ENCODE measurements around the gene PLCH1.

Gene PLCH1

DNA sequence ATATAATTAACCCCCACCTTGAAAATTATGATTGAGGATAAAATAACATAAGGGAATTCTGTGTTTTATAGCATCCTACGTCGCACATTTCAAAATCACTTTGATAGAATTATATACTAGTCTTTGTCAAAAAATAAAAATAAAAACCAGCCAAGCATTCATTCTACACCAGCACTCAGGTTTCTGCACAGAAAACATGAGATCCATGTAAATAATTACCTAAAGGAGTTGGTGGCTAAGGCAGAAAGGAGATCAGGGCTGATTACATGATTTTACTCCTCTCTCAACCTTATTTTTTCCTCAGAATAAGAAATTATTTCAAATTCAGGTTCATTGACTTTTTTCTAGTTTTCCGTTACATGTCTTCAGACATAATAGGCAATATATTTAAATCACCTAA, 194.5 kb downstream of the PLCH1 start (continued):
- no peak for TF ChIP-seq ZNF561 (tag by site-specific recombination; IDR thresholded peaks at IDR 0.05; ENCODE audit: borderline replicate concordance)
- TF ChIP-seq, protein P1, sequence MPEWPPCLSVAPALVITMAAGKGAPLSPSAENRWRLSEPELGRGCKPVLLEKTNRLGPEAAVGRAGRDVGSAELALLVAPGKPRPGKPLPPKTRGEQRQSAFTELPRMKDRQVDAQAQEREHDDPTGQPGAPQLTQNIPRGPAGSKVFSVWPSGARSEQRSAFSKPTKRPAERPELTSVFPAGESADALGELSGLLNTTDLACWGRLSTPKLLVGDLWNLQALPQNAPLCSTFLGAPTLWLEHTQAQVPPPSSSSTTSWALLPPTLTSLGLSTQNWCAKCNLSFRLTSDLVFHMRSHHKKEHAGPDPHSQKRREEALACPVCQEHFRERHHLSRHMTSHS (tag by site-specific recombination; IDR thresholded peaks at IDR 0.05): no peak
- no peak for TF ChIP-seq ZNF350 (tag by site-specific recombination; IDR thresholded peaks at IDR 0.05)

DNA sequence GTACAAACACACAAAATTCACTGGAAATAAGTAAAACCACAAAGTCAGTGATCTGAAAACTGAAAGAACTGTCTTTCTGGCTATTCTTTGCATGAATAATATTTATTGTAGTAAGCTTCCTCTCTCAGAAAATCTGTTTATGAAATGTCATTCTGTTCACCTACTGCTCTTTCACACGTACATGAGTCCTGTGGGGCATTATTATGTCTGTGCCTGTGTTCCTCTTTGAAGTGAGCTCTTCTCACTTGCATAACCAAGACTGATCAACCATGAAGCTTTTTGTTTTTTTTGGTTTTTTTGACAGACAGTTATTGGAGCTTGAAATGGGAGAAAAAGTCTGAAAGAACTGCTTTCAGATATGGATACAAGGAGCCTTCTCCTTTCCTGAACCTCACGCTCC, 195.8 kb downstream of the PLCH1 start:
- Histone ChIP-seq H3K27ac (ENCODE audit: extremely low read depth, low read depth, low read length) (no peak overlapping the region), H3K4me1 (ENCODE audit: control insufficient read depth, insufficient read depth, low read length) (no peaks in the 10 kb centered on the region), H3K36me3 (ENCODE audit: control insufficient read depth in 2 of 2, insufficient read depth in 1 of 2, low read length in 2 of 2) (peaks cover 0 to 5% of the 10 kb centered on the region in 2 experiments; a peak in 1 of 3 replicates), H3K4me3 (ENCODE audit: low read depth, low read length) (no peak overlapping the region), H3K9me3 (ENCODE audit: control insufficient read depth, insufficient read depth, low read depth, low read length) (no peaks in the 10 kb centered on the region)
- ChIA-PET POLR2A (no interaction called here), CTCF (no interaction called here)
- TF ChIP-seq ZNF175 (tag by site-specific recombination; IDR thresholded peaks at IDR 0.05) (no peak), ZNF311 (tag by site-specific recombination; IDR thresholded peaks at IDR 0.05; ENCODE audit: borderline replicate concordance) (no peak), SP3 (tag by site-specific recombination; IDR thresholded peaks at IDR 0.05) (no peak), ZNF416 (tag by site-specific recombination; IDR thresholded peaks at IDR 0.05) (no peak), ZNF24 (tag by site-specific recombination; IDR thresholded peaks at IDR 0.05) (no peak), ZSCAN30 (tag by site-specific recombination; IDR thresholded peaks at IDR 0.05) (no peak), ZNF48 (tag by site-specific recombination; IDR thresholded peaks at IDR 0.05) (no peak), KLF7 (tag by site-specific recombination; IDR thresholded peaks at IDR 0.05; ENCODE audit: borderline replicate concordance) (no peak), ZNF366 (tag by site-specific recombination; conservative IDR thresholded peaks at IDR 0.05) (no peak), HOXD13 (CRISPR knock-in tag; IDR thresholded peaks at IDR 0.05; ENCODE audit: borderline replicate concordance) (no peak), SCRT2 (tag by site-specific recombination; IDR thresholded peaks at IDR 0.05) (no peak)
- TF ChIP-seq, protein P2, sequence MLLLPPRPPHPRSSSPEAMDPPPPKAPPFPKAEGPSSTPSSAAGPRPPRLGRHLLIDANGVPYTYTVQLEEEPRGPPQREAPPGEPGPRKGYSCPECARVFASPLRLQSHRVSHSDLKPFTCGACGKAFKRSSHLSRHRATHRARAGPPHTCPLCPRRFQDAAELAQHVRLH (tag by site-specific recombination; IDR thresholded peaks at IDR 0.05): no peak
- TF ChIP-seq, protein P3, sequence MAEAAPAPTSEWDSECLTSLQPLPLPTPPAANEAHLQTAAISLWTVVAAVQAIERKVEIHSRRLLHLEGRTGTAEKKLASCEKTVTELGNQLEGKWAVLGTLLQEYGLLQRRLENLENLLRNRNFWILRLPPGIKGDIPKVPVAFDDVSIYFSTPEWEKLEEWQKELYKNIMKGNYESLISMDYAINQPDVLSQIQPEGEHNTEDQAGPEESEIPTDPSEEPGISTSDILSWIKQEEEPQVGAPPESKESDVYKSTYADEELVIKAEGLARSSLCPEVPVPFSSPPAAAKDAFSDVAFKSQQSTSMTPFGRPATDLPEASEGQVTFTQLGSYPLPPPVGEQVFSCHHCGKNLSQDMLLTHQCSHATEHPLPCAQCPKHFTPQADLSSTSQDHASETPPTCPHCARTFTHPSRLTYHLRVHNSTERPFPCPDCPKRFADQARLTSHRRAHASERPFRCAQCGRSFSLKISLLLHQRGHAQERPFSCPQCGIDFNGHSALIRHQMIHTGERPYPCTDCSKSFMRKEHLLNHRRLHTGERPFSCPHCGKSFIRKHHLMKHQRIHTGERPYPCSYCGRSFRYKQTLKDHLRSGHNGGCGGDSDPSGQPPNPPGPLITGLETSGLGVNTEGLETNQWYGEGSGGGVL (tag by site-specific recombination; IDR thresholded peaks at IDR 0.05): no peak
- TF ChIP-seq, protein P4, sequence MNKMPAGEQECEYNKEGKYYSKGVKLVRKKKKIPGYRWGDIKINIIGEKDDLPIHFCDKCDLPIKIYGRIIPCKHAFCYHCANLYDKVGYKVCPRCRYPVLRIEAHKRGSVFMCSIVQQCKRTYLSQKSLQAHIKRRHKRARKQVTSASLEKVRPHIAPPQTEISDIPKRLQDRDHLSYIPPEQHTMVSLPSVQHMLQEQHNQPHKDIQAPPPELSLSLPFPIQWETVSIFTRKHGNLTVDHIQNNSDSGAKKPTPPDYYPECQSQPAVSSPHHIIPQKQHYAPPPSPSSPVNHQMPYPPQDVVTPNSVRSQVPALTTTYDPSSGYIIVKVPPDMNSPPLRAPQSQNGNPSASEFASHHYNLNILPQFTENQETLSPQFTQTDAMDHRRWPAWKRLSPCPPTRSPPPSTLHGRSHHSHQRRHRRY (tag by site-specific recombination; IDR thresholded peaks at IDR 0.05): no peak
- TF ChIP-seq, protein P5, sequence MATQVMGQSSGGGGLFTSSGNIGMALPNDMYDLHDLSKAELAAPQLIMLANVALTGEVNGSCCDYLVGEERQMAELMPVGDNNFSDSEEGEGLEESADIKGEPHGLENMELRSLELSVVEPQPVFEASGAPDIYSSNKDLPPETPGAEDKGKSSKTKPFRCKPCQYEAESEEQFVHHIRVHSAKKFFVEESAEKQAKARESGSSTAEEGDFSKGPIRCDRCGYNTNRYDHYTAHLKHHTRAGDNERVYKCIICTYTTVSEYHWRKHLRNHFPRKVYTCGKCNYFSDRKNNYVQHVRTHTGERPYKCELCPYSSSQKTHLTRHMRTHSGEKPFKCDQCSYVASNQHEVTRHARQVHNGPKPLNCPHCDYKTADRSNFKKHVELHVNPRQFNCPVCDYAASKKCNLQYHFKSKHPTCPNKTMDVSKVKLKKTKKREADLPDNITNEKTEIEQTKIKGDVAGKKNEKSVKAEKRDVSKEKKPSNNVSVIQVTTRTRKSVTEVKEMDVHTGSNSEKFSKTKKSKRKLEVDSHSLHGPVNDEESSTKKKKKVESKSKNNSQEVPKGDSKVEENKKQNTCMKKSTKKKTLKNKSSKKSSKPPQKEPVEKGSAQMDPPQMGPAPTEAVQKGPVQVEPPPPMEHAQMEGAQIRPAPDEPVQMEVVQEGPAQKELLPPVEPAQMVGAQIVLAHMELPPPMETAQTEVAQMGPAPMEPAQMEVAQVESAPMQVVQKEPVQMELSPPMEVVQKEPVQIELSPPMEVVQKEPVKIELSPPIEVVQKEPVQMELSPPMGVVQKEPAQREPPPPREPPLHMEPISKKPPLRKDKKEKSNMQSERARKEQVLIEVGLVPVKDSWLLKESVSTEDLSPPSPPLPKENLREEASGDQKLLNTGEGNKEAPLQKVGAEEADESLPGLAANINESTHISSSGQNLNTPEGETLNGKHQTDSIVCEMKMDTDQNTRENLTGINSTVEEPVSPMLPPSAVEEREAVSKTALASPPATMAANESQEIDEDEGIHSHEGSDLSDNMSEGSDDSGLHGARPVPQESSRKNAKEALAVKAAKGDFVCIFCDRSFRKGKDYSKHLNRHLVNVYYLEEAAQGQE (tag by site-specific recombination; IDR thresholded peaks at IDR 0.05): no peak
